ENCODE results near the gene VPS33B. TPM values are rescaled to one million over a fixed set of nuclear protein-coding genes. Genes with fewer than 3 reads are reported as not detected.
A peak's percentile ranks its signal among the peaks of the same experiment; 100 is the strongest.
"Not testable (repeated sequence)": the region's sequence is repeated elsewhere in the genome, so short reads cannot be mapped to it uniquely, and the experiment has no call there.

VPS33B gene
- total RNA-seq (2014; rRNA removed; shearing (Covaris generic)): 9.6 and 12.3 TPM in 2 replicates

GRCh38 chr15:91022075-91022831 lies at the start of gene VPS33B:
VPS33B (minus strand) TSS chr15:91022594; CDS start chr15:91022249, 345 bp downstream.
- DNase-seq (ENCODE audit: low read depth): peak; percentile 90

DNA sequence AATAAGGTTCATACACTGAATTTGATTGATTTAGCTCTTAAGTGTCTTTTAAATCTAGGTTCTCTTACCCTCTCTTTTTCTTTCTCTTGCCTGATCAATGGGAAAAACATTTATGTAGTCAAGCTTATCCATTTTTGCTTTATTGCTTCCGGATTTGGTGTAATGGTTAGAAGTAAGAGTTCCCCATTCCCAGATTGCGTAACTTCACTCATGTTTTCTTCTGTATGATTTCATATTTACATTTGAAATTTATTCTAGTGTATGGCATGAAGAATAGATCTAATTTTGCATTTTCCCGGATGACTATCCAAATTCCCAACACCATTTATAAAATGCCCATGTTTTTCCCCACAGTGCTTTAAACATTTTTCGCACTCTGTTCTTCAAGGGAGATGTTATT lies 49.8 kb upstream of the VPS33B start:
- no peak for DNase-seq (ENCODE audit: low read depth)

DNA sequence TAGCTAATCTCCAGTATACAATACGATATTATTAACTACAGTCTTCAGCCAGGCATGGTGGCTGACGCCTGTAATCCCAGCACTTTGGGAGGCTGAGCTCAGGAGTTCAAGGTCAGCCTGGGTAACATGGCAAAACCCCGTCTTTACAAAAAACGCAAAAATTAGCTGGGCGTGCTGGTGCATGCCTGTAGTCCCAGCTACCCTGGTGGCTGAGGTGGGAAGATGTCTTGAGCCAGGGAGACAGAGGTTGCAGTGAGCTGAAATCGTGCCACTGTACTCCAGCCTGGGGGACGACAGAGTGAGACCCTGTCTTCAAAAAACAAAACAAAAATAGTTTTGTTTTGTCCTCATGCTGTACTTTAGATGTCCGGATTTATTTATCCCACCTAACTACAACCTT lies 48.5 kb upstream of the VPS33B start:
- DNase-seq (ENCODE audit: low read depth): no peak

DNA sequence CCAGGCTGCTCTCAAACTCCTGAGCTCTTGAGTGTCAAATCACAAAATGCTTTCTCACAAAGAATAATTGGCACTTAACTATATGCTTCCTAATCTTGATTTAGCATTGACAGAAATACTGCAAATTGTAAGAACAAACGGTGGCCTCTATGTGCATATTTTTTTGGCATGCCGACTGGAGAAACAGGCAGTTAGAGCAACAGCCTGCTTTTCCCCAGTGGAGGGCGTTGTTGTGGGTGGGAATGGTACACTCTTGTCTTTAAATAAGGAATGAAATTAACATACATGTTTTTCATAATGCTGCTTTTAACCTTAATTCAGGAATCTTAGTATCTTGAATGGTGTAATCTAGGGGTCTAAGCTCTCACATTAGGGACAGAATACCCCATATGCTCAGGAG lies 46.6 kb upstream of the VPS33B start:
- no peak for DNase-seq (ENCODE audit: low read depth)

DNA sequence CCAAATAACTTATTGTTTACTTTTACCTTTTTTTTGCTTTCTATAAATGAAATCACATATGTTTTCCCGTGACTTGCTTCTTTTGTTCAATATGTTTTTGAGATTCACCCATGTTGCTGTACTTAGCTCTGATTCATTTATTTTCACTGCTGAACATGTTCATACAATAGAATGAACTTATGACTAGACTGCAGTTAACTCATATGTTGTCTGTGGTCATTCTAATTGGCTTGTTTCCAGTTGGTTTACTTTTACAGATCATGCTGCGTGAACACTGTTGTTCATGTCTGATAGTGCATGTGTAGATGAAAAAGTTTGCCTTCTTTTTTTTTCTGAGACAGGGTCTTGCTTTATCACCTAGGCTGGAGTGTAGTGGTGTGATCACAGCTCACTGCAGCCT lies 46.0 kb upstream of the VPS33B start:
- no peak for DNase-seq (ENCODE audit: low read depth)

DNA sequence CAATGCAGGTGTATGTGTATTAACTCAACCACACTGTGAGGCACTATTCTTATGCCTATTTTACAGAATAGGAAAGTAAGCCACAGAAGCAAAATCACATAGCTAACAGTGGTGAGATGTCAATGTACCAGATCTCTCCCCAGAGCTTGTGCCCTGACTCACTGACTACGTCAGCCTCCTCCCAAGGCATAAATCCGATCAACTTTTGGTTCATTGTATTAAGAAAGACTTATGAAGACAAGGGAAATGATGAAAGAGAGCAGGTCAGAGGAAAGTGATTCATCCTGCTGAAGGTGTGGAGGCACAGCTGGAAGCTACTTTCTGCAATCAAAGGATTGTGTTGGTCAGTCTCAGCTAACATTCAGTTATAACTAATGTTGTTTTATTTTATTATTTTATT lies 44.6 kb upstream of the VPS33B start:
- DNase-seq (ENCODE audit: low read depth): peak; percentile 18

DNA sequence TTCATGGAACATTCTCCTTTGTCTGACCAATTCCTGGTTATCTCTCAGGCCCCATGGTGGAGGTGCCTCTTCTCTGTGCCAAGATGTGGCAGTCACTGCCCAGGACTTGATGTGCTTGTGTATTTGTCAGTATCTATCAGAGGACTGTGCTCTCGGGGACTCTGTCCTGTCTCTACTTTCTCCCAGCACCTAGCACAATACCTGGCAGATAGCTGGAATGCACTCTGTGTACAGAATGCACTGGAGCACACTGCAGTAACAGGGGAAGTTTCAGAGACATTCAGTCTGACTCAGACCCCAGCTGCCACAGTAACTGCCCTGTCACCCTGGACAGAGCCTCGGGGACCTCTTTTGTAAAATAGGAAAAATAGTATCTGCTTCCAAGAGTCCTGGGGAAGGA lies 43.1 kb upstream of the VPS33B start:
- DNase-seq (ENCODE audit: low read depth): no peak

DNA sequence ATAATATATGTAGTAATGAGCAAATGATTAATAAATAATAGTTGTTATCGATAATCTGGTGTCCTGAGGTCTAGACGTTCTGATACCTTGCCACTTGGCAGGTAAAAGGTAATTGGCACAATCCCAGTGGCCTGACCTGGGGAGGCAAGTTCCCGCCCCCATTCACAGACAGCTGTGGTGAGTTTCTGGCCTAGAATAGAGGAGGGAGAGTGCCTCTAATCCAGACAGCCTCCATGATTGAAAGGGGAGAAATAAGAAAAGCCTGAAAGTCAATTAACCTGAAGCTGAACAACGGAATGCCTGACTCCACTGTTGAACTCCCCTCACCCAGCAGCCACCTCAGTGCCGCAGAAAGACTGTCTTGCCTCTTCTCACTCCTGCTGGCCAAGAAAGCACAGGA lies 39.6 kb upstream of the VPS33B start:
- no peak for DNase-seq (ENCODE audit: low read depth)

DNA sequence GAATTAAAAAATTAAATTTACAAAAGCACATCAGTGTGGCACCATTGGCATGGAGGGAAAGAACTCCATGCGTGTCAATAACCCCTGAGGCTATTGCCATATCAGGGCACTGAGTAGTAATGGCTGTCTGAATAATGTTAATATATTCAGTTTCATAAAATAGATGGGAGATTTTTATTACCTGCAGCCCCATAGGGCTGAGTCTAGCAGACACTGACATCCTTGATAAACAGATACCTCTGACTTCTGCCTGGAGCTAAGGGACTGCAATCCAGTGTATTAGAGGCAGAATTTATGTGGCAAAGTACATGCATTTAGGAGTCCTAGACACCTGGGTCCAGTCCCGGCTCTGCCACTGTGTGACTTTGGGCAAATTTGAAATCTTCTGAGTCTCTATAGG lies 38.8 kb upstream of the VPS33B start:
- no peak for DNase-seq (ENCODE audit: low read depth)

GRCh38 chr15:91055548-91056331 lies 33.3 kb upstream of the VPS33B start:
- peak; percentile 73 for DNase-seq (ENCODE audit: low read depth)

GRCh38 chr15:91054816-91055215 lies 32.4 kb upstream of the VPS33B start:
- DNase-seq (ENCODE audit: low read depth): no peak

- no peak for DNase-seq (ENCODE audit: low read depth)
Observed at GRCh38 chr15:91051248-91051647, 28.9 kb upstream of the VPS33B start.

DNA sequence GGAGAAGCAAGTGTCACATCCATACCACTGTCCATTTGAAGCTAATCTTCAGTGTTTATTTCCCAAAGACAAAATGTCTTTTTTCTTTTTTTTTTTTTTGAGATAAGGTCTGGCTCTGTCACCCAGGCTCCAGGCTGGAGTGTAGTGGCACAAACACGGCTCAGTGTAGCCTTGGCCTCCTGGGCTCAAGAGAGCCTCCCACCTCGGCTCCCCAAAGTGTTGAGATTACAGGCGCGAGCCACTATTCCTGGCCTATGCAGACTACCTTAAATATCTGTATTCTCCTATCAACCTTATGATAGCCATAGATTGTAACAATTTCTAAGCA lies 27.7 kb upstream of the VPS33B start:
- DNase-seq (ENCODE audit: low read depth): no peak

- peak; percentile 71 for DNase-seq (ENCODE audit: low read depth)
Observed at GRCh38 chr15:91049378-91050127, 27.2 kb upstream of the VPS33B start.

GRCh38 chr15:91047545-91048199 lies 25.3 kb upstream of the VPS33B start:
- DNase-seq (ENCODE audit: low read depth): peak; percentile 63

DNA sequence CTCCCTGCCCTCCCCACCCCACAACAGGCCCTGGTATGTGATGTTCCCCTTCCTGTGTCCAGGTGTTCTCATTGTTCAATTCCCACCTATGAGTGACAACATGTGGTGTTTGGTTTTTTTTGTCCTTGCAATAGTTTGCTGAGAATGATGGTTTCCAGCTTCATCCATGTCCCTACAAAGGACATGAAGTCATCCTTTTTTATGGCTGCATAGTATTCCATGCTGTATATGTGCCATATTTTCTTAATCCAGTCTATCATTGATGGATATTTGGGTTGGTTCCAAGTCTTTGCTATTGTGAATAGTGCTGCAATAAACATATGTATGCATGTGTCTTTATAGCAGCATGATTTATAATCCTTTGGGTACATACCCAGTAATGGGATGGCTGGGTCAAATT lies 23.7 kb upstream of the VPS33B start:
- not testable (repeated sequence) for DNase-seq (ENCODE audit: low read depth)

DNA sequence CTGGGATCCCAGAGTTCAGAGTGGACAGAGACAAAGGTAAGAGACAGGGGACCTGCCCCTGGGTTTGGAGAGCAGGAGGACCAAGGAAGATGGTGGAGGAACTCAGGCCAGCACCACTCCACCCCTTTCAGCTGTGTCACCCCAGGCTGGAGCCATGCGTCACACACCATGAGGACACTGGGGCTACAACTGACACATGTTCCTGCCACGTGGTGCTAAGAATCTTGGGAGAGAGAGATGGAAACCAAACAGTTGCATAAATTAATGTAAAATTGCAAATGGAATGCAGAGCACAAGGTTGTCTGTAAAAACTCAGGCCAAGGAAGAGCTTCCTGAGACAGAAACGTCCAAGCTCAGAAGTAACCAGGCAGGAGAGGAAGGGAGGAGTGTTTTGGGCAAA lies 22.7 kb upstream of the VPS33B start:
- no peak for DNase-seq (ENCODE audit: low read depth)

GRCh38 chr15:91043202-91043874 lies 20.9 kb upstream of the VPS33B start:
- DNase-seq (ENCODE audit: low read depth): no peak

- DNase-seq (ENCODE audit: low read depth): no peak
Observed at GRCh38 chr15:91040856-91041255, 18.5 kb upstream of the VPS33B start.

DNA sequence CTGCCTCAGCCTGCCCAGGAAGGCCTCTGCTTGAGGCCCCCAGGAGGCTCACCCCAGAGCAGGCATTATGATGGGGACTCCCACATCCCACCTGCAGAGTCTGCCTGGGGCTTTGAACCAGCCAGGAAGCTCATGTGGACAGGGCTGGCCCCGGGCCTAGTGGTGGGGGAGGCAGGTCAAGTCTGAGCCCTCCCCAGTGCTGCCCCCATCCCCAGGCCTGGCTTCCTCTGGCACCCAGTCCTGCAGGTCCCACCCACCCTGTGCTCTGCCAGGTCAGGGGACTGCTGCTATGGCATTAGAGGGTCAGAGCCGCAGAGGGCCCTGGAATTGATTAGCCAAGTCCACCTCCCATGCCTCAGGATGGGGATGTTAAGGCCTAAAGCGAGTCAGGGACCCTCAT lies 17.6 kb upstream of the VPS33B start:
- DNase-seq (ENCODE audit: low read depth): no peak
